Endodermal cell (in vitro differentiated cells): Measurements from ENCODE around the gene UCP1. TPM values are rescaled to one million over a fixed set of nuclear protein-coding genes. Genes with fewer than 3 reads are reported as not detected.

Experiments used
- DNase-seq: peaks from one replicate; pipeline ENCODE4 v3.0.0-alpha.2; 2017
- H3K27ac ChIP-seq: 2 replicates; pipeline ENCODE4 v1.5.1; 2013; ENCODE audit warnings: mild to moderate bottlenecking, low read depth, low read length, moderate library complexity
- H3K27me3 ChIP-seq: 2 replicates; pipeline ENCODE4 v1.6.1; 2013; ENCODE audit warnings: mild to moderate bottlenecking, low read length, moderate library complexity; ENCODE audit not compliant: insufficient read depth, control insufficient read depth, poor library complexity, severe bottlenecking
- H3K36me3 ChIP-seq: 2 replicates; pipeline ENCODE4 v1.7.0; 2013; ENCODE audit warnings: mild to moderate bottlenecking, low read length, moderate library complexity; ENCODE audit not compliant: control insufficient read depth, insufficient read depth
- H3K4me1 ChIP-seq: one replicate; pipeline ENCODE4 v1.7.0; 2013; ENCODE audit warnings: low read length; ENCODE audit not compliant: control insufficient read depth, insufficient read depth
- H3K4me3 ChIP-seq: 2 replicates; pipeline ENCODE4 v1.5.1; 2013; ENCODE audit warnings: mild to moderate bottlenecking, low read length, moderate library complexity
- H3K9ac ChIP-seq: 2 replicates; pipeline ENCODE4 v1.6.1; 2013; ENCODE audit warnings: mild to moderate bottlenecking, low read length, moderate library complexity; ENCODE audit not compliant: poor library complexity, severe bottlenecking; ENCODE audit errors: extremely low read depth
- H3K9me3 ChIP-seq: 2 replicates; pipeline ENCODE4 v1.6.1; 2013; ENCODE audit warnings: mild to moderate bottlenecking, low read length, moderate library complexity; ENCODE audit not compliant: control insufficient read depth
- H3K27ac Mint-ChIP-seq: 2 replicates; pipeline ENCODE4 v1.8.0; 2020; ENCODE audit warnings: mixed read lengths
- H3K27me3 Mint-ChIP-seq: 2 replicates; pipeline ENCODE4 v1.8.0; 2021; ENCODE audit warnings: mild to moderate bottlenecking, mixed read lengths; ENCODE audit not compliant: insufficient read depth
- H3K36me3 Mint-ChIP-seq: 2 replicates; pipeline ENCODE4 v1.8.0; 2020; ENCODE audit warnings: low read depth, mixed read lengths
- H3K4me1 Mint-ChIP-seq: 2 replicates; pipeline ENCODE4 v1.8.0; 2020; ENCODE audit warnings: mixed read lengths
- H3K4me3 Mint-ChIP-seq: 2 replicates; pipeline ENCODE4 v1.8.0; 2020; ENCODE audit warnings: mild to moderate bottlenecking, moderate library complexity, mixed read lengths
- H3K9me3 Mint-ChIP-seq: 2 replicates; pipeline ENCODE4 v1.8.0; 2020; ENCODE audit warnings: mild to moderate bottlenecking, mixed read lengths
- WGBS, 2 experiments: methylation state at CpG; one replicate each; pipeline versions ENCODE4 v1.1.5 to v1.1.7; 2013; ENCODE audit warnings: missing lambda C conversion rate in 2 of 2, mixed read lengths in 1 of 2; ENCODE audit not compliant: insufficient coverage in 1 of 2, insufficient read length in 1 of 2; 5-methylcytosine and 5-hydroxymethylcytosine counted together
- total RNA-seq, 2 donors: library from RNA; stranded (reverse); fragmentation: NEBNext Ultra II Directional in 1 of 2; extraction: Animal tissue kit (Norgen Biotek cat#: 25700) in 1 of 2; gene quantifications; 2 replicates in 1 of 2; 3 replicates in 1 of 2; pipeline ENCODE4 v1.2.1, GENCODE V29; 2021
- TF ChIP-seq, protein P1 (sequence below): fragments of 200-600 bp; sonication (generic); conservative IDR thresholded peaks from 2 replicates; pipeline ENCODE4 v1.5.0; 2021; ENCODE audit warnings: antibody characterized with exemption, mild to moderate bottlenecking

Gene UCP1
- total RNA-seq, 2 donors from 2014 or later = 0.24 TPM; not detected in 1

DNA sequence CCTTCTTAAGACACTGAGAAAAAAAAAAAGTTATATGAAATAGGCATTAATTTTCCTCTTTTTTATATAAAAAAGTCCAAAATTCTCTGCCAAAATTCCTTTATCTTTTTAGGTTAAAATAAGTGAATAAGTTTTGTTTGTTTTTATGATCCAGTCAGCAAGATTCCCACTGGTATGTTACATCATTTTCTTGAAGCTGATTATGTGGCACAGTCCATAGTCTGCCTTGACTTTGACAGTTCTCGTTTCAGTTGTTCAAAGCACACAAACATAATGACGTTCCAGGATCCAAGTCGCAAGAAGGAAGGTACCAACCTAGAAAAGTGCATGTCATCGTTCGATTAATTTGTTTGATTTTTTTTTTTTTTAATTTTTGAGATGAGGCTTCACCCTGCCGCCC is 9.1 kb downstream of the UCP1 start:
- no peaks in the 10 kb centered on the region for H3K27me3 Mint-ChIP-seq
- H3K36me3 Mint-ChIP-seq = no peaks in the 10 kb centered on the region
- H3K4me1 Mint-ChIP-seq = peaks cover 27% of the 10 kb centered on the region
- Histone ChIP-seq H3K9me3 (no peaks in the 10 kb centered on the region), H3K27ac (no peak overlapping the region), H3K9ac (no peak overlapping the region), H3K4me3 (no peak overlapping the region), H3K27me3 (no peaks in the 10 kb centered on the region), H3K4me1 (peaks cover 7% of the 10 kb centered on the region), H3K36me3 (no peaks in the 10 kb centered on the region)
- no peaks in the 10 kb centered on the region for H3K9me3 Mint-ChIP-seq
- TF ChIP-seq, protein P1, sequence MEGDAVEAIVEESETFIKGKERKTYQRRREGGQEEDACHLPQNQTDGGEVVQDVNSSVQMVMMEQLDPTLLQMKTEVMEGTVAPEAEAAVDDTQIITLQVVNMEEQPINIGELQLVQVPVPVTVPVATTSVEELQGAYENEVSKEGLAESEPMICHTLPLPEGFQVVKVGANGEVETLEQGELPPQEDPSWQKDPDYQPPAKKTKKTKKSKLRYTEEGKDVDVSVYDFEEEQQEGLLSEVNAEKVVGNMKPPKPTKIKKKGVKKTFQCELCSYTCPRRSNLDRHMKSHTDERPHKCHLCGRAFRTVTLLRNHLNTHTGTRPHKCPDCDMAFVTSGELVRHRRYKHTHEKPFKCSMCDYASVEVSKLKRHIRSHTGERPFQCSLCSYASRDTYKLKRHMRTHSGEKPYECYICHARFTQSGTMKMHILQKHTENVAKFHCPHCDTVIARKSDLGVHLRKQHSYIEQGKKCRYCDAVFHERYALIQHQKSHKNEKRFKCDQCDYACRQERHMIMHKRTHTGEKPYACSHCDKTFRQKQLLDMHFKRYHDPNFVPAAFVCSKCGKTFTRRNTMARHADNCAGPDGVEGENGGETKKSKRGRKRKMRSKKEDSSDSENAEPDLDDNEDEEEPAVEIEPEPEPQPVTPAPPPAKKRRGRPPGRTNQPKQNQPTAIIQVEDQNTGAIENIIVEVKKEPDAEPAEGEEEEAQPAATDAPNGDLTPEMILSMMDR = no peak
- H3K27ac Mint-ChIP-seq = no peak overlapping the region
- 90 to 96% methylated on average over 6 of the region's 6 CpGs for WGBS, 2 experiments
- DNase-seq = no peak
- H3K4me3 Mint-ChIP-seq = no peak overlapping the region

DNA sequence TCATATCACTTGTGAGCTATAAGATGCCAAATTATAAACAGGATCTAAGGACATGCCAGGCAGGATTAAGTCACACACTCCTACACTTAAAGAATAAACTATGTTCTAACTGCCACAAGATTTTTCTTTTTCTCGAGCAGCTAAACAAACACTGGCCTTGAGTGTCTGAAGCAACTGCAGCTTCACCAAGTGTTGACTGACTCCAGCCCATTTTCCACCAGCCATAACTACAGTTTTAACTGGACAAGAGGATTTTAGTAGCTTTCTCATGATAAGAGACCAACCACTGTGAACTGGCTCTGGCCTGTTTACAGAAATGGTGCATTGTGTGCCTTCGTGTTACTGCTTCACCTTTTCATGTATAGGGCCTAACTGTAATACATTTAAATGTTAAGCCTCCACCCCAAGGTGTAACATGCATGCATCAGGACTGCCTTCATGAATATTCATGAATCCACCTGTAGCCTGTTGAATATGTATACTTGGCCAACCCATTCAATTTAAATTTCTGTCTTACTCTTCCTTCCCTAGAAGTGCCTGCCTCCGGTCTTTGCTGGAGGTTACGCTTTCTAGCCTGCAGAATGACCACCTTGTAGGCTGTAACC is 10.8 kb downstream of the UCP1 start:
- no peaks in the 10 kb centered on the region for H3K36me3 Mint-ChIP-seq
- H3K27me3 Mint-ChIP-seq = no peaks in the 10 kb centered on the region
- DNase-seq = no peak
- Histone ChIP-seq H3K27ac (no peak overlapping the region), H3K4me3 (no peak overlapping the region), H3K27me3 (no peaks in the 10 kb centered on the region), H3K9me3 (no peaks in the 10 kb centered on the region), H3K4me1 (peaks cover 7% of the 10 kb centered on the region), H3K36me3 (peaks cover 15% of the 10 kb centered on the region), H3K9ac (no peak overlapping the region)
- TF ChIP-seq, protein P1 = no peak
- H3K4me1 Mint-ChIP-seq = peaks cover 27% of the 10 kb centered on the region
- H3K4me3 Mint-ChIP-seq = no peak overlapping the region
- H3K27ac Mint-ChIP-seq = no peak overlapping the region
- H3K9me3 Mint-ChIP-seq = no peaks in the 10 kb centered on the region
- WGBS, 2 experiments = 83 to 87% methylated on average over 4 of the region's 4 CpGs

DNA sequence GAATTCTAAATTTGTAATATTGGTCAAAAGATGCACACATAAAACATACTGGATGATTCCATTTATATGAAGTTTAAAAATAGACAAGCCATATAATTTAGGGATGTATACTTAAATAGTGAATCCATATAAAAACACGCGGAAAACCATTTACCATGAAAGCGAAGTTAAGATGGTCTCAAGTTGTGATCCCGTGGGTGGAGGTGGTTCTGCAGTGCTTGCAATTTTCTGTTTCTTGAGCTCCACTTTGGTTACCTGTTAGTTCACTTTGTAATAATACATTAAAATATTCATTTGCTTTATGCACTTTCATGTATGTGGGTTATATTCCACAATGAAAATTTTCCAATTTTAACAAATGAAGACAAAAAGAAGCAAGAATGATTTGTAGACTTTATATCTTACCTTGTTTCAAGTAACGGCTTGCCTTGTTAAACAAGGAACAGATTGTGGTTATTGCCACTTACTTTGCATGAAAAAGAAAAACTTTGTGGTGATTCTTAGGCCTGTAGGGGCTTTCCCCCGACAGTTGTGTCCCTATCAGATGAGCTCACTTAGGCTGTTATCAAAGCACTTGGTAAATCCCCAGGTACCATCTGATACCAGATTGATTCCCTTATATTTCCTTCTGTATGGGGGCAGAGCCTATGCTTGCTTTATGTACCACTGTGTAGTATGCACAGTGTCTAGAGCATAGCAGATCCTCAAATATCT is 12.2 kb downstream of the UCP1 start:
- DNase-seq = no peak
- Histone ChIP-seq H3K9me3 (no peaks in the 10 kb centered on the region), H3K36me3 (peaks cover 27% of the 10 kb centered on the region), H3K4me3 (no peak overlapping the region), H3K4me1 (peaks cover 7% of the 10 kb centered on the region), H3K9ac (no peak overlapping the region), H3K27ac (no peak overlapping the region), H3K27me3 (no peaks in the 10 kb centered on the region)
- H3K27ac Mint-ChIP-seq = peak overlapping the region; percentile 21
- TF ChIP-seq, protein P1 = no peak
- H3K4me3 Mint-ChIP-seq = no peak overlapping the region
- no peaks in the 10 kb centered on the region for H3K36me3 Mint-ChIP-seq
- H3K9me3 Mint-ChIP-seq = no peaks in the 10 kb centered on the region
- WGBS, 2 experiments = 60 to 79% methylated on average over 2 to 6 of the region's 6 CpGs
- no peaks in the 10 kb centered on the region for H3K27me3 Mint-ChIP-seq
- H3K4me1 Mint-ChIP-seq = peaks cover 27% of the 10 kb centered on the region
